SK-N-SH (cell line): ENCODE measurements around the gene ERVH48-1. TPM values are rescaled to one million over a fixed set of nuclear protein-coding genes. Genes with fewer than 3 reads are reported as not detected.

ENCODE experiments used
- CTCF ChIA-PET: fragments of 300-600, 350-600 bp; formaldehyde crosslinking; extraction: SDS; loops from one replicate; lab custom pipeline; 2021; lab: Yijun Ruan, JAX
- POLR2A ChIA-PET: fragments of 350-600 bp; sonication (Branson Sonifier 250); formaldehyde crosslinking; extraction: SDS; loops from one replicate; lab custom pipeline; 2020; ENCODE audit warnings: antibody characterized with exemption, inconsistent platforms; lab: Yijun Ruan, JAX
- DNase-seq: peaks from one replicate; pipeline ENCODE4 v3.0.0; 2012
- H2AFZ ChIP-seq: fragments of 200-600 bp; sonication (generic); 2 replicates; pipeline ENCODE4 v1.8.1; 2016; ENCODE audit warnings: antibody characterized with exemption, mild to moderate bottlenecking, low read depth
- H3F3A ChIP-seq: fragments of 200-600 bp; sonication (generic); replicated peaks from 2 replicates; pipeline ENCODE3; 2016; ENCODE audit warnings: antibody characterized with exemption, mild to moderate bottlenecking; ENCODE audit not compliant: insufficient read depth
- H3K27ac ChIP-seq, 2 experiments: fragments of 200-500 bp in 1 of 2; fragments of 200-600 bp in 1 of 2; sonication (Bioruptor generic) in 1 of 2; sonication (generic), shearing (Covaris generic) in 1 of 2; 2 replicates each; pipeline versions ENCODE4 v1.5.1 to v1.6.1; 2014 to 2016; ENCODE audit warnings: low read depth in 2 of 2, inconsistent platforms in 1 of 2, low read length in 1 of 2, mild to moderate bottlenecking in 1 of 2, mixed read lengths in 1 of 2
- H3K27me3 ChIP-seq: fragments of 200-600 bp; sonication (generic), shearing (Covaris generic); 2 replicates; pipeline ENCODE4 v1.6.1; 2016; ENCODE audit warnings: mixed run types; ENCODE audit not compliant: insufficient read depth
- H3K36me3 ChIP-seq, 2 experiments: fragments of 200-500 bp in 1 of 2; fragments of 200-600 bp in 1 of 2; sonication (Bioruptor generic) in 1 of 2; sonication (generic) in 1 of 2; replicated peaks in 1 of 2; 2 replicates each; pipeline versions ENCODE3 to v1.5.1; 2014 to 2016; ENCODE audit warnings: low read length in 1 of 2, mild to moderate bottlenecking in 1 of 2; ENCODE audit not compliant: insufficient read depth in 2 of 2, control insufficient read depth in 1 of 2
- H3K4me1 ChIP-seq, 2 experiments: fragments of 200-500 bp in 1 of 2; fragments of 200-600 bp in 1 of 2; sonication (Bioruptor generic) in 1 of 2; sonication (generic), shearing (Covaris generic) in 1 of 2; 2 replicates each; pipeline versions ENCODE4 v1.5.1 to v1.6.1; 2014 to 2016; ENCODE audit warnings: low read depth in 1 of 2, low read length in 1 of 2, mixed run types in 1 of 2; ENCODE audit not compliant: insufficient read depth in 2 of 2, control insufficient read depth in 1 of 2
- H3K4me2 ChIP-seq: fragments of 200-600 bp; sonication (generic), shearing (Covaris generic); 2 replicates; pipeline ENCODE4 v1.6.1; 2017; ENCODE audit warnings: mixed run types
- H3K4me3 ChIP-seq, 2 experiments: fragments of 200-500 bp in 1 of 2; fragments of 200-600 bp in 1 of 2; sonication (Bioruptor generic) in 1 of 2; sonication (generic), shearing (Covaris generic) in 1 of 2; 2 replicates each; pipeline versions ENCODE4 v1.5.1 to v1.8.1; 2014 to 2016; ENCODE audit warnings: low read depth in 2 of 2, inconsistent platforms in 1 of 2, low read length in 1 of 2, mild to moderate bottlenecking in 1 of 2, mixed read lengths in 1 of 2, moderate library complexity in 1 of 2
- H3K79me2 ChIP-seq: fragments of 200-600 bp; sonication (generic); 2 replicates; pipeline ENCODE4 v1.8.1; 2017; ENCODE audit warnings: mild to moderate bottlenecking; ENCODE audit not compliant: insufficient read depth
- H3K9ac ChIP-seq: fragments of 200-600 bp; sonication (generic); 2 replicates; pipeline ENCODE4 v1.6.1; 2017; ENCODE audit warnings: mixed run types
- H3K9me2 ChIP-seq: fragments of 200-600 bp; sonication (generic); 2 replicates; pipeline ENCODE4 v1.6.1; 2017; ENCODE audit warnings: mixed run types
- H3K9me3 ChIP-seq: fragments of 200-600 bp; sonication (generic); 2 replicates; pipeline ENCODE4 v1.6.1; 2017; ENCODE audit warnings: mixed run types, mild to moderate bottlenecking, moderate library complexity
- H4K20me1 ChIP-seq: fragments of 200-600 bp; sonication (generic); 2 replicates; pipeline ENCODE4 v1.6.1; 2017; ENCODE audit warnings: mild to moderate bottlenecking, mixed run types; ENCODE audit not compliant: insufficient read depth
- CHD2 ChIP-seq: fragments of 150-350 bp; IDR thresholded peaks from 2 replicates; pipeline ENCODE4 v1.6.1; 2018; ENCODE audit warnings: low read length; ENCODE audit not compliant: partially characterized antibody
- ELF1 ChIP-seq: IDR thresholded peaks from 2 replicates; pipeline ENCODE4 v1.4.0; 2012
- EP300 ChIP-seq, 2 experiments: IDR thresholded peaks; 2 replicates each; pipeline versions ENCODE4 v1.4.0 to v1.6.1; 2012; ENCODE audit warnings: borderline replicate concordance in 1 of 2, low read depth in 1 of 2, low read length in 1 of 2
- EZH2phosphoT487 ChIP-seq: fragments of 200-600 bp; sonication (generic); IDR thresholded peaks from 2 replicates; pipeline ENCODE4 v1.6.1; 2017; ENCODE audit warnings: low read depth, mixed run types, mild to moderate bottlenecking, antibody characterized with exemption, moderate library complexity, borderline replicate concordance
- FOXJ3 ChIP-seq: sonication (generic); formaldehyde crosslinking; IDR thresholded peaks from 2 replicates; pipeline ENCODE4 v1.5.1; 2020; ENCODE audit warnings: mild to moderate bottlenecking, missing genetic modification reagents
- FOXM1 ChIP-seq: IDR thresholded peaks from 2 replicates; pipeline ENCODE4 v1.4.0; 2012; ENCODE audit warnings: low read depth, mild to moderate bottlenecking
- GABPA ChIP-seq: IDR thresholded peaks from 2 replicates; pipeline ENCODE4 v1.4.0; 2012; ENCODE audit warnings: low read depth, mild to moderate bottlenecking
- GATA2 ChIP-seq: sonication (generic); formaldehyde crosslinking; IDR thresholded peaks from 2 replicates; pipeline ENCODE4 v1.5.0; 2020; ENCODE audit warnings: mild to moderate bottlenecking, missing genetic modification reagents
- MEF2A ChIP-seq: IDR thresholded peaks from 2 replicates; pipeline ENCODE4 v1.4.0; 2012; ENCODE audit warnings: low read depth, borderline replicate concordance
- NFIC ChIP-seq: IDR thresholded peaks from 2 replicates; pipeline ENCODE4 v1.4.0; 2012; ENCODE audit warnings: borderline replicate concordance
- POLR2AphosphoS5 ChIP-seq: IDR thresholded peaks from 2 replicates; pipeline ENCODE4 v1.6.1; 2012; ENCODE audit warnings: low read depth, low read length
- RCOR1 ChIP-seq: fragments of 150-350 bp; IDR thresholded peaks from 2 replicates; pipeline ENCODE4 v1.6.1; 2017; ENCODE audit warnings: antibody characterized with exemption, low read length
- RFX5 ChIP-seq: IDR thresholded peaks from 2 replicates; pipeline ENCODE4 v1.6.1; 2012; ENCODE audit warnings: mild to moderate bottlenecking, improper control_type of control experiment, low read length
- WGBS: methylation state at CpG from one replicate; pipeline ENCODE4 v1.1.6; 2017; ENCODE audit warnings: low lambda C conversion rate; 5-methylcytosine and 5-hydroxymethylcytosine counted together
- polyA plus RNA-seq, 3 experiments: library from polyadenylated mRNA; depleted of rRNA; stranded (reverse); fragments of >200 nt; gene quantifications; 2 replicates each; pipeline ENCODE4 v1.2.3, GENCODE V29; 2012
- TF ChIP-seq, protein P1 (sequence below): fragments of 200-600 bp; sonication (generic); IDR thresholded peaks from 2 replicates; pipeline ENCODE4 v1.6.1; 2017; ENCODE audit warnings: antibody characterized with exemption, mild to moderate bottlenecking, moderate library complexity
- TF ChIP-seq, protein P2 (sequence below): fragments of 150-350 bp; IDR thresholded peaks from 2 replicates; pipeline ENCODE4 v1.6.1; 2017; ENCODE audit warnings: antibody characterized with exemption, low read length, low read depth, borderline replicate concordance
- TF ChIP-seq, protein P3 (sequence below): IDR thresholded peaks from 2 replicates; pipeline ENCODE4 v1.4.0; 2012; ENCODE audit warnings: low read depth
- TF ChIP-seq, protein P4 (sequence below): IDR thresholded peaks from 2 replicates; pipeline ENCODE4; 2012
- TF ChIP-seq, protein P5 (sequence below): IDR thresholded peaks from 2 replicates; pipeline ENCODE4 v1.6.1; 2012; ENCODE audit warnings: mild to moderate bottlenecking, low read depth, low read length, moderate library complexity

ERVH48-1 gene
- polyA plus RNA-seq, 1 of the 3 experiments (the other 2 are of a cell fraction): not detected

DNA sequence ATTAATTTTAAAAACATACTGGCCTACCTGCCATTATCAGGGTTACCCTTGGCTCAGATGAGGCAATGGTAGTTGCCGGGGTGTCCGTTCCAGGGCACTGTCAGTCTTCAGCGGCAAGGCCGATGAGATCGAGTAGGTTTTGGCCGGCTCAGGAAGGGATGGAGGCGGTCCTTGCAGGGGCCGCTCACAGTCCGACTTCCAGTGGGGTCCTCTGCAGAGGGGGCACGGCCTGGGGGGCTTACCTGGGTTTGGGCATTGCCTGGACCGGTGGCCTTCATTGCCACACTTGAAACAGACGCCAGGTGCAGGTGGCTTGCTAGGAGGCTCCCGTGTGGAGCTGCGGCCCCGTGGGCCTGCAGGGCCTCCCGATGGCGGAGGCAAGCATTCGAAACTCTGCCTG lies 2.5 kb downstream of the ERVH48-1 start:
- 43% methylated on average over 1 of the region's 18 CpGs for WGBS
- no peaks in the 10 kb centered on the region for H3K9me3 ChIP-seq
- H3K27ac ChIP-seq: no peak overlapping the region
- POLR2A ChIA-PET: no interaction called here
- no peak overlapping the region for H3K9ac ChIP-seq
- CTCF ChIA-PET: no interaction called here
- no peaks in the 10 kb centered on the region for H3F3A ChIP-seq
- DNase-seq: no peak
- H4K20me1 ChIP-seq: no peaks in the 10 kb centered on the region
- no peaks in the 10 kb centered on the region for H3K36me3 ChIP-seq
- no peak for TF ChIP-seq ELF1
- no peak for TF ChIP-seq EP300 (IDR thresholded peaks at IDR 0.05; ENCODE audit: borderline replicate concordance in 1 of 2, low read depth in 1 of 2, low read length in 1 of 2)
- TF ChIP-seq EZH2phosphoT487: no peak
- TF ChIP-seq POLR2AphosphoS5: no peak
- no peak for TF ChIP-seq FOXM1
- no peak for TF ChIP-seq CHD2
- TF ChIP-seq, protein P1, sequence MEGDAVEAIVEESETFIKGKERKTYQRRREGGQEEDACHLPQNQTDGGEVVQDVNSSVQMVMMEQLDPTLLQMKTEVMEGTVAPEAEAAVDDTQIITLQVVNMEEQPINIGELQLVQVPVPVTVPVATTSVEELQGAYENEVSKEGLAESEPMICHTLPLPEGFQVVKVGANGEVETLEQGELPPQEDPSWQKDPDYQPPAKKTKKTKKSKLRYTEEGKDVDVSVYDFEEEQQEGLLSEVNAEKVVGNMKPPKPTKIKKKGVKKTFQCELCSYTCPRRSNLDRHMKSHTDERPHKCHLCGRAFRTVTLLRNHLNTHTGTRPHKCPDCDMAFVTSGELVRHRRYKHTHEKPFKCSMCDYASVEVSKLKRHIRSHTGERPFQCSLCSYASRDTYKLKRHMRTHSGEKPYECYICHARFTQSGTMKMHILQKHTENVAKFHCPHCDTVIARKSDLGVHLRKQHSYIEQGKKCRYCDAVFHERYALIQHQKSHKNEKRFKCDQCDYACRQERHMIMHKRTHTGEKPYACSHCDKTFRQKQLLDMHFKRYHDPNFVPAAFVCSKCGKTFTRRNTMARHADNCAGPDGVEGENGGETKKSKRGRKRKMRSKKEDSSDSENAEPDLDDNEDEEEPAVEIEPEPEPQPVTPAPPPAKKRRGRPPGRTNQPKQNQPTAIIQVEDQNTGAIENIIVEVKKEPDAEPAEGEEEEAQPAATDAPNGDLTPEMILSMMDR: no peak
- no peak overlapping the region for H2AFZ ChIP-seq
- no peaks in the 10 kb centered on the region for H3K9me2 ChIP-seq
- no peak overlapping the region for H3K4me2 ChIP-seq
- no peak overlapping the region for H3K4me3 ChIP-seq
- H3K79me2 ChIP-seq: no peaks in the 10 kb centered on the region
- H3K4me1 ChIP-seq: no peaks in the 10 kb centered on the region; a peak in 2 of 4 replicates
- no peaks in the 10 kb centered on the region for H3K27me3 ChIP-seq

DNA sequence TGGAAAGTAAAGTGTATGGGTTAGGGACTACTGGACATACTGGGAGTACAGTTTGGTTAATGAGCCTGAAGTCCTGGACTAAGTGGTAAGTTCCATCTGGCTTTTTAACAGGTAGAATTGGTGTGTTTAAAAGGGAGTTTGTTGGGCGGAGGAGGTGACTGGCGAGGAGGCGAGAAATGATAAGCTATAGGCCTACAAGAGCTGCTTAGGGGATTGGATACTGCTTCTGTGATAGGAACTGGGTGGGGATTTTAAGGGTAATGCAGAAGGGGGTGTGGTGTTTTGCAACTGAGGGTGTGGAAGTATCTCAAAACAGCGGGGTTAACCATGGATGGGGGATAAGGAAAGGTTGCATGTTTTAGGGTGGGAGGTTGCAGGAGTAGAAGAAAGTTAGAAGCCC lies 3.5 kb downstream of the ERVH48-1 start:
- no peak overlapping the region for H3K27ac ChIP-seq
- no peaks in the 10 kb centered on the region for H3K79me2 ChIP-seq
- ChIA-PET CTCF (interaction anchor here (0.6 kb wide), 1 partner anchor 106 kb away, joined by 3 read pairs; no protein-coding TSS in a partner anchor), POLR2A (no interaction called here)
- no peaks in the 10 kb centered on the region; a peak in 2 of 4 replicates for H3K4me1 ChIP-seq
- H3K9ac ChIP-seq: no peak overlapping the region
- H3K27me3 ChIP-seq: no peaks in the 10 kb centered on the region
- H3K4me3 ChIP-seq: no peak overlapping the region
- H3K36me3 ChIP-seq: no peaks in the 10 kb centered on the region
- no peak overlapping the region for H3K4me2 ChIP-seq
- no peaks in the 10 kb centered on the region for H3K9me3 ChIP-seq
- H3K9me2 ChIP-seq: no peaks in the 10 kb centered on the region
- H2AFZ ChIP-seq: no peak overlapping the region
- H3F3A ChIP-seq: no peaks in the 10 kb centered on the region
- no peak for DNase-seq
- 89% methylated on average over 4 of the region's 4 CpGs for WGBS
- H4K20me1 ChIP-seq: no peaks in the 10 kb centered on the region
- TF ChIP-seq MEF2A (no peak), ELF1 (no peak), NFIC (no peak), EZH2phosphoT487 (no peak), RFX5 (no peak), FOXM1 (no peak), RCOR1 (no peak), GABPA (no peak), FOXJ3 (CRISPR knock-in tag) (no peak), GATA2 (CRISPR knock-in tag) (no peak), POLR2AphosphoS5 (no peak)
- TF ChIP-seq, protein P2, sequence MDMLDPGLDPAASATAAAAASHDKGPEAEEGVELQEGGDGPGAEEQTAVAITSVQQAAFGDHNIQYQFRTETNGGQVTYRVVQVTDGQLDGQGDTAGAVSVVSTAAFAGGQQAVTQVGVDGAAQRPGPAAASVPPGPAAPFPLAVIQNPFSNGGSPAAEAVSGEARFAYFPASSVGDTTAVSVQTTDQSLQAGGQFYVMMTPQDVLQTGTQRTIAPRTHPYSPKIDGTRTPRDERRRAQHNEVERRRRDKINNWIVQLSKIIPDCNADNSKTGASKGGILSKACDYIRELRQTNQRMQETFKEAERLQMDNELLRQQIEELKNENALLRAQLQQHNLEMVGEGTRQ: no peak
- TF ChIP-seq, protein P1: no peak
- TF ChIP-seq, protein P3, sequence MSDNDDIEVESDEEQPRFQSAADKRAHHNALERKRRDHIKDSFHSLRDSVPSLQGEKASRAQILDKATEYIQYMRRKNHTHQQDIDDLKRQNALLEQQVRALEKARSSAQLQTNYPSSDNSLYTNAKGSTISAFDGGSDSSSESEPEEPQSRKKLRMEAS: no peak
- TF ChIP-seq, protein P4, sequence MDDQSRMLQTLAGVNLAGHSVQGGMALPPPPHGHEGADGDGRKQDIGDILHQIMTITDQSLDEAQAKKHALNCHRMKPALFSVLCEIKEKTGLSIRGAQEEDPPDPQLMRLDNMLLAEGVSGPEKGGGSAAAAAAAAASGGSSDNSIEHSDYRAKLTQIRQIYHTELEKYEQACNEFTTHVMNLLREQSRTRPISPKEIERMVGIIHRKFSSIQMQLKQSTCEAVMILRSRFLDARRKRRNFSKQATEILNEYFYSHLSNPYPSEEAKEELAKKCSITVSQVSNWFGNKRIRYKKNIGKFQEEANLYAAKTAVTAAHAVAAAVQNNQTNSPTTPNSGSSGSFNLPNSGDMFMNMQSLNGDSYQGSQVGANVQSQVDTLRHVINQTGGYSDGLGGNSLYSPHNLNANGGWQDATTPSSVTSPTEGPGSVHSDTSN: no peak
- TF ChIP-seq, protein P5, sequence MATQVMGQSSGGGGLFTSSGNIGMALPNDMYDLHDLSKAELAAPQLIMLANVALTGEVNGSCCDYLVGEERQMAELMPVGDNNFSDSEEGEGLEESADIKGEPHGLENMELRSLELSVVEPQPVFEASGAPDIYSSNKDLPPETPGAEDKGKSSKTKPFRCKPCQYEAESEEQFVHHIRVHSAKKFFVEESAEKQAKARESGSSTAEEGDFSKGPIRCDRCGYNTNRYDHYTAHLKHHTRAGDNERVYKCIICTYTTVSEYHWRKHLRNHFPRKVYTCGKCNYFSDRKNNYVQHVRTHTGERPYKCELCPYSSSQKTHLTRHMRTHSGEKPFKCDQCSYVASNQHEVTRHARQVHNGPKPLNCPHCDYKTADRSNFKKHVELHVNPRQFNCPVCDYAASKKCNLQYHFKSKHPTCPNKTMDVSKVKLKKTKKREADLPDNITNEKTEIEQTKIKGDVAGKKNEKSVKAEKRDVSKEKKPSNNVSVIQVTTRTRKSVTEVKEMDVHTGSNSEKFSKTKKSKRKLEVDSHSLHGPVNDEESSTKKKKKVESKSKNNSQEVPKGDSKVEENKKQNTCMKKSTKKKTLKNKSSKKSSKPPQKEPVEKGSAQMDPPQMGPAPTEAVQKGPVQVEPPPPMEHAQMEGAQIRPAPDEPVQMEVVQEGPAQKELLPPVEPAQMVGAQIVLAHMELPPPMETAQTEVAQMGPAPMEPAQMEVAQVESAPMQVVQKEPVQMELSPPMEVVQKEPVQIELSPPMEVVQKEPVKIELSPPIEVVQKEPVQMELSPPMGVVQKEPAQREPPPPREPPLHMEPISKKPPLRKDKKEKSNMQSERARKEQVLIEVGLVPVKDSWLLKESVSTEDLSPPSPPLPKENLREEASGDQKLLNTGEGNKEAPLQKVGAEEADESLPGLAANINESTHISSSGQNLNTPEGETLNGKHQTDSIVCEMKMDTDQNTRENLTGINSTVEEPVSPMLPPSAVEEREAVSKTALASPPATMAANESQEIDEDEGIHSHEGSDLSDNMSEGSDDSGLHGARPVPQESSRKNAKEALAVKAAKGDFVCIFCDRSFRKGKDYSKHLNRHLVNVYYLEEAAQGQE: no peak
